MG63 (cell line): ENCODE measurements around the gene GNAQ. TPM values are rescaled to one million over a fixed set of nuclear protein-coding genes. Genes with fewer than 3 reads are reported as not detected.
"Not testable (repeated sequence)": the region's sequence is repeated elsewhere in the genome, so short reads cannot be mapped to it uniquely, and the experiment has no call there.

ENCODE experiments used
- DNase-seq: peaks from one replicate; pipeline ENCODE4 v3.0.0-alpha.2; 2020
- H3K27me3 ChIP-seq: fragments of 250-450 bp; sonication (Bioruptor Pico); 2 replicates; pipeline ENCODE4 v1.5.1; 2020; ENCODE audit warnings: mild to moderate bottlenecking, moderate library complexity
- H3K36me3 ChIP-seq: fragments of 250-450 bp; sonication (Bioruptor Pico); 2 replicates; pipeline ENCODE4 v1.5.1; 2020; ENCODE audit warnings: mild to moderate bottlenecking, moderate library complexity
- H3K4me3 ChIP-seq: fragments of 250-450 bp; sonication (Bioruptor Pico); 2 replicates; pipeline ENCODE4 v1.5.1; 2020; ENCODE audit warnings: mild to moderate bottlenecking, moderate library complexity
- H3K9me3 ChIP-seq: fragments of 250-450 bp; sonication (Bioruptor Pico); 2 replicates; pipeline ENCODE4 v1.5.1; 2020; ENCODE audit warnings: mild to moderate bottlenecking, moderate library complexity
- total RNA-seq: library from RNA; depleted of rRNA; stranded (reverse); fragments of >200 nt; shearing (Covaris generic); gene quantifications from 2 replicates; pipeline ENCODE4 v1.2.3, GENCODE V29; 2014; ENCODE audit warnings: low replicate concordance

GNAQ gene
- total RNA-seq, 1 experiment from 2014 or later = 20.2 TPM

GRCh38 chr9:77702521-77703390 lies 328.9 kb downstream of the GNAQ start:
- H3K27me3 ChIP-seq, H3K36me3 ChIP-seq, H3K9me3 ChIP-seq, DNase-seq, H3K4me3 ChIP-seq: not testable (repeated sequence)

GRCh38 chr9:77697238-77697984 lies 334.2 kb downstream of the GNAQ start:
- no peak for DNase-seq
- Histone ChIP-seq H3K27me3 (no peaks in the 10 kb centered on the region), H3K9me3 (no peaks in the 10 kb centered on the region), H3K36me3 (no peaks in the 10 kb centered on the region), H3K4me3 (no peak overlapping the region)

GRCh38 chr9:77690723-77691122 lies 340.9 kb downstream of the GNAQ start:
- not testable (repeated sequence) for DNase-seq, H3K27me3 ChIP-seq, H3K4me3 ChIP-seq, H3K9me3 ChIP-seq, H3K36me3 ChIP-seq

- H3K9me3 ChIP-seq, DNase-seq, H3K4me3 ChIP-seq, H3K36me3 ChIP-seq, H3K27me3 ChIP-seq: not testable (repeated sequence)
Observed at GRCh38 chr9:77690119-77690518, 341.5 kb downstream of the GNAQ start.

- H3K9me3 ChIP-seq = not testable (repeated sequence)
Observed at GRCh38 chr9:77687737-77688136, 343.9 kb downstream of the GNAQ start.

DNA sequence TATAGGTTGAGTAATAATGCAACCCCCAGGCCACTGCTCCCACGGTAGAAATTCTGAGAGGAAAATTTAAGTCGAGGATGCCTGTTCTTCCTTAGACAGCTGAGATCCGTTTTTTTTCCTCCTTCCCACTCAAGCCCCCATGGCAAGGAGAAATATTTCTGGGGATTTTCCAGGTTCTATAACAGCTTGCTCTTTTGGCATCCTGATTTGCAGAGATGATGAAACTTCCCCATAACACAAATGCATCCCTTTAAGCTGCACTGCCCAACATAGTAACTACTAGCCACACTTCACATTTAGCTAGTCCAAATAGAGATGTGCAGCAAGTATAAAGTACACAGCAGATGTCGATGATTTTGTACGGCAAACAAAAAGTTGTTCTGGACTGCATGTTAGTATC lies 351.0 kb downstream of the GNAQ start:
- Histone ChIP-seq H3K27me3 (no peaks in the 10 kb centered on the region), H3K36me3 (no peaks in the 10 kb centered on the region), H3K9me3 (no peaks in the 10 kb centered on the region), H3K4me3 (no peak overlapping the region)
- no peak for DNase-seq

More at GRCh38 chr9:77687737-77688136, 343.9 kb downstream of the GNAQ start:
- DNase-seq, H3K27me3 ChIP-seq, H3K4me3 ChIP-seq, H3K36me3 ChIP-seq: not testable (repeated sequence)

- Histone ChIP-seq H3K4me3 (no peak overlapping the region), H3K36me3 (no peaks in the 10 kb centered on the region), H3K9me3 (no peaks in the 10 kb centered on the region), H3K27me3 (no peaks in the 10 kb centered on the region)
- DNase-seq = no peak
Observed at GRCh38 chr9:77679661-77680368, 351.8 kb downstream of the GNAQ start.

- DNase-seq = no peak
- H3K27me3 ChIP-seq = no peaks in the 10 kb centered on the region
- H3K9me3 ChIP-seq = no peaks in the 10 kb centered on the region
- no peak overlapping the region for H3K4me3 ChIP-seq
- H3K36me3 ChIP-seq = no peaks in the 10 kb centered on the region
Observed at GRCh38 chr9:77679088-77679487, 352.5 kb downstream of the GNAQ start.

- Histone ChIP-seq H3K9me3 (no peaks in the 10 kb centered on the region), H3K36me3 (no peaks in the 10 kb centered on the region), H3K4me3 (no peak overlapping the region), H3K27me3 (no peaks in the 10 kb centered on the region)
- DNase-seq = no peak
Observed at GRCh38 chr9:77677957-77678535, 353.6 kb downstream of the GNAQ start.

DNA sequence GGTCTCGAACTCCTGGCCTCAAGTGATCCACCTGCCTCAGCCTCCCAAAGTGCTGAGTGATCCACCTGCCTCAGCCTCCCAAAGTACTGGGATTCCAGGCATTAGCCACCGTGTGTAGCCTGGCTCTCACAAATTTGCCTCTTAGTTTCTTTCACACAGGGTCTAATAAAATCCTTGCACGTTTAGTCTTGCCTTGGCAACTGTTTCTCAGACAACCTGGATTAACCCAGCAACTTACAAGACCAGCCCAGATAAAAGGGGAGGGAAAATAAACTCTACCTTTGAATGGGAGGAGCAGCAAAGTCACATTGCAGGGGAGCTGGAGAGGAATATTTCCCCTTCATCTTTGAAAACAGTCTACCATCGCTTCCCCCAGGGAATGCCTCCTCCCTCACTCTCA lies 354.2 kb downstream of the GNAQ start:
- Histone ChIP-seq H3K27me3 (no peaks in the 10 kb centered on the region), H3K9me3 (no peaks in the 10 kb centered on the region), H3K36me3 (no peaks in the 10 kb centered on the region), H3K4me3 (no peak overlapping the region)
- no peak for DNase-seq

DNA sequence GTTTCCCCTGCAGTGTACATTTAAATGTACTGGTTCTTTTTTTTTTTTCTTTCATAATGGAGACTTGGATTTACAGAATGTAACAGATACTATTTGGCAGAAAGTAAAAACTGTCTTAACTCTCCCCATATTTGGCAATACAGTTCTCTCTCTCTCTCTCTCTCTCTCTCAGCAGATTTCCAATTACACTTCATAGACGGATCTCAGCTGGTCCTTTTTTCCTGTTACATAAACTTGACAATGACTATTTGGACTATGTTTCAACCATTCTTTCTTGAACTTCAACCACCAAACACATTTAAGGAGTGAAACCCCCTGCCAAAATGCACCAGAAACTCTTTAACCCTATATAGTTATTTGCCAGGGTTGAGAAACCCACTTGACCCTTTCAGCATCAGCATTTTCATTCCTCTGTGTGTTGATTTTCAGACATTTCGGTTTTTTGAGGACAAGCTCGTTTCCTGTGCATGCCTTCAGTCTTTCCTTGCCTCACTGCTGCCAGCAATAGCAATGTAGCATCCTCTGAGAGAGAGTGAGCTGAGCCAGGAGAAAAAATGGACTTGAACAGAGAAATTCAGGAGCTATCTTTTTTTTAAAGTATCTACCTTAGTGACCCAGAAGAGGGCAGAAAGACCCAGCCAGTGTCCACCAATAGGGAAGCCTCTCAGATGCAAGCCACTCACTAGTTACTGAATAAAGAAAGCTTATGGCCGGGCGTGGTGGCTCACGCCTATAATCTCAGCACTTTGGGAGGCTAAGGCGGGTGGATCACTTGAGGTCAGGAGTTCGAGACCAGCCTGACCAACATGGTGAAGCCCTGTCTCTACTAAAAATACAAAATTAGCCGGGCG lies 357.4 kb downstream of the GNAQ start:
- no peaks in the 10 kb centered on the region for H3K9me3 ChIP-seq
- H3K4me3 ChIP-seq = no peak overlapping the region
- DNase-seq = no peak
- no peaks in the 10 kb centered on the region for H3K27me3 ChIP-seq
- H3K36me3 ChIP-seq = no peaks in the 10 kb centered on the region

DNA sequence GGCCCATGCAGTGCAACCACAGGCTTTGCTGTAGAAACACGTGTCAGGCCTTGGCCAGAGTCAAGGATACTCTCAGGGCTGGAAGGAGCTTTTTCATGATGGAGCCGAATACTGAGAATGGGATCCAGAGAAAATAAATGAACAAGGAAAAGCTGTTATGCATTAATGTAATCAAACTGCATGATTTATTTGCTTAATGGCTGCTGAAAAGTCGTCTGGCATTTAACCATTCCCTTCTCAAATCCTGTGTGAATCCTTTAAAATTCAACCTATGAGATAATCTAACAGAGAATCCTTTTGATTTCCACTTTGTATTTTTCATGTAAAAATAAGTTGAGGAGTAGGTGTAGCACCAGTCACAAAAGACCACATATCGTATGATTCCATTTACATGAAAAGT lies 359.4 kb downstream of the GNAQ start:
- H3K9me3 ChIP-seq = no peaks in the 10 kb centered on the region
- H3K36me3 ChIP-seq = no peaks in the 10 kb centered on the region
- H3K4me3 ChIP-seq = no peak overlapping the region
- no peaks in the 10 kb centered on the region for H3K27me3 ChIP-seq
- no peak for DNase-seq

DNA sequence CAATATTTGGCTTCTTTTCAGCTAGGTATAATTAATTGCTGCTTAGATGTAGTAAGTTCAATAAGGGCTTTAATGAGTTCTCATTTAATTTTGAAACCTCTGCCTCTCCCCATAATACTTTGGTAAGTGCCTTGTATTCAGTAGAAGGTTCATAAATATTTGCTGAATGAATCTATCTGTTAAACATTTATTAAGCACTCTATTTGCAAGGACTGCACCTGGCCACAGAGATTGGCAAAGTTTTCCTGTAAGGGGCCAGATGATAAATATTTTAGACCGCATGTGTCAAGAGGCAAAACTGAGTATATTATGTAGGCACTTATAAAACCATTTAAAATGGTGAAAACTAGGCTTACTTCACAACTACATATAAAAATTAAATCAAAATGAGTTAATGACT lies 364.5 kb downstream of the GNAQ start:
- Histone ChIP-seq H3K36me3 (no peaks in the 10 kb centered on the region), H3K9me3 (no peaks in the 10 kb centered on the region), H3K27me3 (no peaks in the 10 kb centered on the region), H3K4me3 (no peak overlapping the region)
- DNase-seq = no peak
